Globus pallidus (tissue), 1 donor: Measurements from ENCODE around the gene EPHA10.
"Not testable (repeated sequence)": the region's sequence is repeated elsewhere in the genome, so short reads cannot be mapped to it uniquely, and the experiment has no call there.

Experiments used
- DNase-seq: peaks from one replicate; pipeline ENCODE4 v3.0.0-alpha.2; 2015; ENCODE audit warnings: low spot score

EPHA10 gene

DNA sequence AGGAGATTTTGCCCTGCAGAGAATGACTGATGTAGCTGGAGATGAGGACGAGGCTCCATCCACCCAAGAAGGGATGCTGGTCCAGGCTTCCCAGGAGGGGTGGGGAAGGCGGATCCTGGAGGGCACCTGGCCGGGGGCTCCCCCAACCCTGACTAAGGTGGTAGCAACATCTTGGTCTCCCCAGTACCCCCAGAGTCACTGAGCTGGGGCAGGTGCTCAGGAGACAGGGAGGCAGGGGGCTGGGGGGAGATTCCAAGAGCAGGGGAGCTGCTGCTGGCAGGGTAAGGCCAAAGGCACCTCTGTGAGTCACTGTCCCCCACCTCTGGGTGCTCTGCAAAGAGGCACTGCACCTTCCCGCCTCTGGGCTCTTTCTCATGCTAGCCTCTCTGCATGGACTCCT is 48.6 kb downstream of the EPHA10 start:
- DNase-seq = no peak

GRCh38 chr1:37714689-37715088 is 50.2 kb downstream of the EPHA10 start:
- DNase-seq = no peak

GRCh38 chr1:37714226-37714625 is 50.7 kb downstream of the EPHA10 start:
- no peak for DNase-seq

GRCh38 chr1:37708471-37708870 is 56.4 kb downstream of the EPHA10 start:
- no peak for DNase-seq

GRCh38 chr1:37705399-37705798 is 59.5 kb downstream of the EPHA10 start:
- no peak for DNase-seq

DNA sequence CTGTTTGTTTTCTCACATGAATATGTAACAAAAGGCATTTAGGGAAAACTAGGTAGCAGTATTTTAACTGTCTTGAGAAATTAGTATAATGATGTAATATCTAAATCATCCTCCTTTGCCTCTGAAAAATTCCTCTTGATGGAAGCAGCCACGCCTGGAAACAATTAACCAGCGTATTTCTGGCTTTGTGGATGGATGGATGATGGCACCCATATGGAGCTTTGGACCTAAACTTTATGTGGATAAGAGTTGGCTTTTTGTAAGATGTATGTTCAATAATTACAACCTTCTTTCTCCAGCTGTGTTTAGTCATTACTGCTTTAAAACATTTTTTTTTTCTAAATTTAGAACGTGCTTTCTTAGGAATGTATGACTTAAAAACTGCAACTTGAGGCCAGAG is 60.0 kb downstream of the EPHA10 start:
- DNase-seq = no peak

DNA sequence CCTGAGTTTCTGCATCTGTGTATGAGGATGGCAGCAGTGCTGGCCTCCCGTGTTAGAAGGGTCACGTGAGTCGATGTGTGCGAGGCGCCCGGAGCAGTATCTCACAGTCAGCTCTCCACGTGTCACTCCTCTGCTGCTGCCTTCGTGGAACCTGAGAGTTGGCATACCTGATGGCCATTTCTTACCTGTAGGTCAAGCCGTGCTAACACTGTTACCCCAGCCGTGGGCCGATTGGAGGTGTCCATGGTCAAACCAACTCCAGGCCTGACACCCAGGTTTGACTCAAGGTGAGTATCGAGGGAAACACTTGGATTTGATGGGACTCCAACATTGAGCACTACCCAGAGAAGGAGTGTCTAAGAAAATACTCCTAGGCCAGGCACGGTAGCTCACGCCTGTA is 61.9 kb downstream of the EPHA10 start:
- DNase-seq = no peak

DNA sequence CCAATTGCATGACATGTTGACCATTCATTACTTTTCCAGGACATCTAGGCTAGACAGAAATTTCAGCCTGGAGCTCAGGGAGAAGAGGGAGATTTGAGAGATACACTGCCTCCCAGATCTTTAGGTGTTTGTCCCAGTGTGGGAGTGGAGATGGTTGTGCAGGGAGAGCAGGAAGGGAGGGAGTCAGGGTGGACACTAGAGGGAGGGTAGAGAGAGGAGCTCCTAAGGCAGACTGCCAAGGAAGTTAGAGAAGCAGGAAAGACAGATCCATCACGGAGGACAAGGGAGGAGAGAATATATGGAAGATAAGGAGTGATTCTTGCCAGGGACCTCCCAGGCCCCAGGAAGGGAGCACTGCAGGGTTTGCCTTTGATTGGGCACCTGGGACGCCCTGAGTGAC is 63.9 kb downstream of the EPHA10 start:
- no peak for DNase-seq

DNA sequence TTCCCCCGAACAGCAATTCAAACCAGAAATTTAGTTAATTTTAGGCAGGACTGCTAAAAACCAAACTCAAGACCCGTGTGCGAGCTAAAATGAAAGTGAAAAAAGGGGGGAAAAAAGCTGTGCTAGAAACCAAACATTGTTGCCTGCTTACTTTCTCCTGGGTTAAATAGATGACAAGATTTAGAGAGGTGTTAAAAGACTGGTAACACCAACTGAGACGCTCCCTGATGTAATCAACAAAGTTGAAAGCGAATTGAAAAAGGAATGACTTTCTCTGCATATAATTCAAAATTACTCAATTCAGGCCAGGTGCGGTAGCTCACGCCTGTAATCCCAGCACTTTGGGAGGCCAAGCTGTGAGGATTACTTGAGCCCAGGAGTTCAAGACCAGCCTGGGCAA is 65.8 kb downstream of the EPHA10 start:
- no peak for DNase-seq

GRCh38 chr1:37697737-37698136 is 67.2 kb downstream of the EPHA10 start:
- no peak for DNase-seq

- DNase-seq = no peak
These were observed 67.8 kb downstream of the EPHA10 start for GRCh38 chr1:37697090-37697489.

DNA sequence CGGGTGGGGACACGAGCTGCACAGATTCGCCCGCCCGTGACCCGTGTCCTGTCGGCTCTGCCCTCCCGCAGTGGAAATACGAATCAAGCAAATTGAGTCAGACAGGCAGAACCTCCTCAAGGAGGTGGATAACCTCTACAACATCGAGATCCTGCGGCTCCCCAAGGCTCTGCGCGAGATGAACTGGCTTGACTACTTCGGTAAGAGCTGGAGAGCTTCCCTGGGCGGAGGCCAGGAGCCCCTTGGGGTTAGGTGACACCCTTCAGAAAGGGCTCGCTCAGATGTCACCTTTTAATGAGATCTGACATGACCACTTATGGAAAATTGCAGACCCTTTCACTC is 72.1 kb downstream of the EPHA10 start:
- DNase-seq = no peak

GRCh38 chr1:37692078-37692833 is 72.7 kb downstream of the EPHA10 start, which contains the start of gene CDCA8:
CDCA8 (plus strand) TSS chr1:37692516; CDS start chr1:37692691, 175 bp downstream.
- peak; percentile 98 for DNase-seq

DNA sequence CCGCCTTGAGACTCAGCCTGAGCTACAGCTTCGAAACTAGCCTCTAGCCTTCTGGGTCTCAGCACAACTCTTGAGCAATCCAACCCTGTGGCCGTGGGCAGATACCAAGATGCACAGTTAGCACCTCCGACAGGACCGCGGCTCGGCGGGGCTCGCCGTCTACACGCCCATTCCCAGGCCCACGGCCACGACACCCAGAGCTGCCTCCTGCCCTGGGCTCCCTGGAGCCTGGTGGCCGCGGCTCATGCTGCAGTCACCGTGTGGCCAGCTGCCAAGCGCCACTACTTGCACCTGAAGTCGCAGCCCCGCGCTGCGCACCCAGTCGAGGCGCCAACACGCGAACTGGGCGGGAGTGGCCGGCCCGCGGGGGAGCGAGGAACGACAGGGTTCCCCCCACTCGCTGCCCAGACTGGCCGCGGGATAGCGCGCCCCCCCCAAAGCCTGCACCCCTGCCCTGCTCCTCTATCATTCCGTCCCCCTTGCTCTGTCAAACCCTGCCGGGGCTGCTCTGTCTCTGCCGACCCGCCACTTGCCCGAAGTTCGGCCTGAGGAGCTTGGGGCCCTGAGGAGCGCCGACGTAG is 73.3 kb downstream of the EPHA10 start:
- DNase-seq = no peak

DNA sequence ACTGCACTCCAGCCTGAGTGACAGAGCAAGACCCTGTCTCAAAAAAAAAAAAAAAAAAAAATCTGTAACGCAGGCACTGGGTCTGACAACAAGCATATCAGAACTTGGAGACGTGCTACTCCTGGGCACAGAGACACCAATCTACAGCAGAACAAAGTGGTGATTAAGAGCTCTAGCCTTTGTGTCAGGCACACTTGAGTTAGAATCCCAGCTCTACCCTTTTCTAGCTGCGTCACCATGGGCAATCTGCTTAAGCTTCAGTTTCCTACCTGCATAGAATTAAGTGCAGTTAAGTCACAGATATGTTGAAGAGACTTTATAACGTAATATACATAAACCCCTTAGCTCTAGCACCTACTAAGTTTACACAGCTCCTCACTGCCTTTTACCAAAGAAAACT is 76.0 kb downstream of the EPHA10 start:
- DNase-seq = no peak

- not testable (repeated sequence) for DNase-seq
These were observed 77.2 kb downstream of the EPHA10 start for GRCh38 chr1:37687764-37688163.

- no peak for DNase-seq
These were observed 79.2 kb downstream of the EPHA10 start for GRCh38 chr1:37685722-37686121.

DNA sequence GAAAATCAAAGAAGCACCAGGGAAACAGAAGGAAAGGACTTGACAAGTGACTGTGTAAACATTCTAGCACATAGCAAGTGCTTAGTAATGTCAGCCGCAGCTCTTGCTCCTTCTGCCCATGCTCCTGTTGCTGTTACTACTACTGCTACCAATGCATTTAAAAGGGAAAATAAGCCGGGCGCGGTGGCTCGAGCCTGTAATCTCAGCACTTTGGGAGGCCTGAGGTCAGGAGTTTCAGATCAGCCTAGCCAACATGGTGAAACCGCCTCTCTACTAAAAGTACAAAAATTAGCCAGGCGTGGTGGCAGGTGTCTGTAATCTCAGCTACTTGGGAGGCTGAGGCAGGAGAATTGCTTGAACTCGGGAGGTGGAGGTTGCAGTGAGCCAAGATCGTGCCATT is 80.7 kb downstream of the EPHA10 start:
- DNase-seq = not testable (repeated sequence)

DNA sequence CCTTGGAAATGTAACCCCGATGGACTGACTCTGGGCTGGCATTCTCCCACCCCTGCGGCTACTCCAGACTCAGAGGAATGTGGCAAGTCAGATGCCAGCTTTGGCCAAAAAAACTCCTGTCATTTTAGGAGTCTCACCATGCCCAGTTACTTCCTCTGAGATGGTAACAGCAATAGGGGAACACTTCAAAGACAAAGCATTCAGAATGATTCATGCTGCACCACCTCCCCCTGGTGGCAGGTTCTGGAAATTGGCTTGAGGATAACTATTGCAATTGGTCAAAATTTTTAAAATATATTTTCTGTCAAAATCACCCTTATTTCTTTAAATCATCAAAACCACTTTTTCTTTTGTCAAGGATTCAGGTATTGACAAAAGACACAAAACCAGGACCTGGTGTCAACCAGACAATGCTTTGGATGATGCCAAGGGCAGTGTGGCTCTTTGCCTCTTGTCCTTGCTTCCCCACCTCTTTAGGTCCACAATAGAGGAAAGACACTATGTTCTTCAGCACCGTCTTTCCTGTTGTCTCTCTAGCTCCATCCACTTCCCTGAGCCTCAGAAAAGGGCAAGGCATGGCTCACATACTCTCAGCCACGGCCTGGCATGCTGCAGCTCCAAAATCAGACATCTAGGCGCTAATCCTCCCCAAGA is 82.5 kb downstream of the EPHA10 start:
- DNase-seq = peak; percentile 52

GRCh38 chr1:37680933-37681332 is 84.0 kb downstream of the EPHA10 start:
- no peak for DNase-seq

DNA sequence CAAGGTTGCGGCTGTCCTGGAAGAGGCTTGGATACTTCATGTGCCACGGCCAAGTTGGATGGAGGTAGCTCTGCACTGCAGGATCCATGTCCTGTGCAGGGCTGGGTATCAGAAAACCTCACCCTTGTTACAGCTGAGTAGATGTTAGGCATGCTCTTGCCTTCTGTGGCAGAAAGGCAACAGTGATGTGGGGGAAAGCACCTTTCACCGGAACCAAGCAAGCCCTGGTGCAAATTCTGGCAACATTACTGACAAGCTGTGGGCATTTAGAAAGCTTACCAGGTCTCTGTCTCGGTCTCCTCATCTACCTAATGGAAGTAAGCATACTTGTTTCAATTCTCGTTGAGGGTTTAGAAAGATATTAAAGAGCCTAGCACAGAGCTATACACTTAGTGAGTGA is 87.1 kb downstream of the EPHA10 start:
- DNase-seq = no peak

GRCh38 chr1:37677143-37677439 is 87.8 kb downstream of the EPHA10 start:
- DNase-seq = no peak

GRCh38 chr1:37676281-37677142 is 88.4 kb downstream of the EPHA10 start:
- peak; percentile 47 for DNase-seq
